Retinal pigment epithelial cell (primary cell): ENCODE data around the gene IL19.

Experiments used
- DNase-seq: peaks from one replicate; pipeline ENCODE4 v3.0.0-alpha.2; 2010; ENCODE audit warnings: low read depth
- H3K4me3 ChIP-seq: 2 replicates; pipeline ENCODE4 v1.5.1; 2011; ENCODE audit warnings: mild to moderate bottlenecking, low read length, control low read depth, moderate library complexity
- CTCF ChIP-seq: conservative IDR thresholded peaks from 2 replicates; pipeline ENCODE4 v1.5.1; 2011; ENCODE audit warnings: low read depth, low read length, control low read depth, inconsistent platforms

Gene IL19

GRCh38 chr1:206770531-206771337 lies at the start of gene IL19:
Gene IL19, plus strand, starts transcription at chr1:206770773. Its CDS starts 65,890 bp downstream, at chr1:206836663.
- no peak for DNase-seq
- H3K4me3 ChIP-seq: no peak within 1 kb of the TSS
- no peak for TF ChIP-seq CTCF

- DNase-seq: no peak
- no peak overlapping the region for H3K4me3 ChIP-seq
- TF ChIP-seq CTCF: no peak
These were observed 49.1 kb upstream of the IL19 start for GRCh38 chr1:206721454-206721853.

- DNase-seq: no peak
- no peak for TF ChIP-seq CTCF
- H3K4me3 ChIP-seq: no peak overlapping the region
These were observed 47.7 kb upstream of the IL19 start for GRCh38 chr1:206722751-206723461.

DNA sequence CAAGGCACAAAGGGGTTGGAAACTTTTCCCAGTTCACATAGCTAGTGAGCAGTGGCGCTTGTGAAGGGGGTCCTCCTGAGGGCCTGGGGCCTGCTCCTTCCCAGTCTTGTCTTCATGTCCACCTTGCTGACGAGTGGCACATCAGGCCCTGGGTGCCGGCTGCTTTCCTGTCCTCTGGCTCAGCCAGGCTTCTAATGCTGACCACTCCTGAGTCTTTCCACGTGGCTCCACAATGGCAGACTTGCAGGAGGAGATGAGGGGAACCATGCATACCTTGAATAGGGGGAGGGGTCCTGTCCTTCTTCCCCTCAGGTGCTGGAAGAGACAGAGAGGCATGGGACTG lies 47.1 kb upstream of the IL19 start:
- TF ChIP-seq CTCF: no peak

DNA sequence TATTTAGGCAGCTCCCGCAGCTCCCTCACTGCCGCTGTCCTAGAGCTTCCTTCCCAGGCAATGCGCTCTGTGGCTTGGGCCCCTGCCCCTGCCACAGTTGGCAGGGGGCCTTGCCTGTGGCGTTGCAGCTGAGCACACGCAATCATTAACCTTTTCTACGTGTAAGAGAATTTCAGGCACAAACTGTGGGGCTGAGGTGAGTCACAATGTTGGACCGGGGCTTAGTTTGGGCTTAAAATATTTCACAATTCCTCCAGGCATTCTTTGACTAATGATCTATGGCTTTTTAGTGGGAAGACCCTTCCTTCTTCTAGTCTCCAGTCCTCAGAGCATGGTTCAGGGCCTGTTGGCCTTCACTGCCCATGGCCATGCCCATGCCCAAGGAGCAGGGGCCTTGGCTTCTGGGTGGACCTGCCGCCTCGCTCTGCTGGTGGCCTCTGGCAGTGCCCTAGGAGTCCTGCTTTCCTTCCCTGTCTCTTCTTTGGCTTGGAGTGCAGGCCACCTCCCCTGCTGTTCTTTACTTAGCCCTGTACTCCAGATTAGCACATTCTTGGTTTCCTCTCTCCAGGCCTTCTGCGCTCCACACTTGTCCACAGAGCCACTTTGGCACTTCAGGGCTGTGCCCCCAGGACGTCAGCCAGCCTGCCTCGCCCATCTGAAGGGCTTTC lies 46.6 kb upstream of the IL19 start:
- DNase-seq: peak; percentile 80
- H3K4me3 ChIP-seq: no peak overlapping the region
- no peak for TF ChIP-seq CTCF

More for the DNA sequence above, 47.1 kb upstream of the IL19 start:
- H3K4me3 ChIP-seq: no peak overlapping the region
- no peak for DNase-seq

GRCh38 chr1:206725109-206725963 lies 45.2 kb upstream of the IL19 start:
- no peak overlapping the region for H3K4me3 ChIP-seq
- no peak for DNase-seq
- TF ChIP-seq CTCF: peak; percentile 82
